AG04450 (cell line): ENCODE data around the gene C14orf132. TPM values are rescaled to one million over a fixed set of nuclear protein-coding genes. Genes with fewer than 3 reads are reported as not detected.
A peak's percentile ranks its signal among the peaks of the same experiment; 100 is the strongest.

ENCODE experiments used
- CTCF ChIA-PET: fragments of 300-600, 350-600 bp; formaldehyde crosslinking; extraction: SDS; loops from one replicate; lab custom pipeline; 2022; ENCODE audit warnings: antibody characterized with exemption, inconsistent platforms; lab: Charles Lee
- POLR2A ChIA-PET: fragments of 350-600 bp; formaldehyde crosslinking; extraction: SDS; loops from one replicate; lab custom pipeline; 2021; ENCODE audit warnings: antibody characterized with exemption, inconsistent platforms; lab: Yijun Ruan, JAX
- DNase-seq: peaks from one replicate; pipeline ENCODE4 v3.0.0-alpha.2; 2011; ENCODE audit warnings: low read depth, low spot score
- H3K27ac ChIP-seq: one replicate; pipeline ENCODE4 v1.5.1; 2012; ENCODE audit warnings: low read depth, low read length, control low read depth
- H3K27me3 ChIP-seq: one replicate; pipeline ENCODE4 v1.6.0; 2012; ENCODE audit warnings: low read length; ENCODE audit not compliant: control insufficient read depth, insufficient read depth
- H3K4me3 ChIP-seq: 2 replicates; pipeline ENCODE4 v1.5.1; 2011; ENCODE audit warnings: mild to moderate bottlenecking, low read depth, low read length, control low read depth
- H3K9me3 ChIP-seq: 2 replicates; pipeline ENCODE4 v1.5.1; 2012; ENCODE audit warnings: low read length; ENCODE audit not compliant: control insufficient read depth, insufficient read depth
- polyA plus RNA-seq: library from polyadenylated mRNA; depleted of rRNA; stranded (reverse); fragments of >200 nt; gene quantifications from 2 replicates; pipeline ENCODE4 v1.2.3, GENCODE V29; 2011
- TF ChIP-seq, protein P1 (sequence below): IDR thresholded peaks from 2 replicates; pipeline ENCODE4 v1.5.1; 2011; ENCODE audit warnings: low read depth, low read length, control low read depth, inconsistent platforms

C14orf132 gene
- polyA plus RNA-seq, 1 experiment = 42.0 TPM

DNA sequence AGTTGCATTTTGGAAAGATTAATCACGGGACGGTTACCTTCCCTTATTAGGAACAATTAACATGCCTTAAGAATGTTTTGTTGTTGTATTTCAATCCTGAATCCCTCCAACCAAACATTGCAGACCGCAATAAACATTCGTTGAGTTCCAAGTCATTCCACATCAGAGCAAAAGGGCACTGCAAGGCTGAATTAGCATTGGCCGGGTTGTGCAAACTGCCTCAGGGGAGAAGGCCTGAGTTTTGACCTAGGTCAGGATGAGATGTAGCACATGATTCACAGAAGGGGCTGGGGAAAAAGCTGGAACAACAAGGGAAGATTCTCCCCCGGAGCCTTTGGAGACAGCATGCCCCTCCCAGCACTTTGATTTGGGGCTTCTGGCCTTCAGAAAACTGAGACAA is 83.3 kb downstream of the C14orf132 start:
- Histone ChIP-seq H3K27me3 (no peaks in the 10 kb centered on the region), H3K4me3 (no peak overlapping the region), H3K9me3 (no peaks in the 10 kb centered on the region), H3K27ac (peak overlapping the region; percentile 95)
- ChIA-PET POLR2A (interaction anchor here (0.6 to 1.6 kb wide), 9 partner anchors 12 to 156 kb away, joined by 3 to 6 read pairs (median 3); partner anchors contain the start of genes BDKRB1 and BDKRB2), CTCF (interaction anchor here (2.3 kb wide), 1 partner anchor 22 kb away, joined by 8 read pairs; no protein-coding TSS in a partner anchor)
- peak; percentile 93 for DNase-seq
- TF ChIP-seq, protein P1, sequence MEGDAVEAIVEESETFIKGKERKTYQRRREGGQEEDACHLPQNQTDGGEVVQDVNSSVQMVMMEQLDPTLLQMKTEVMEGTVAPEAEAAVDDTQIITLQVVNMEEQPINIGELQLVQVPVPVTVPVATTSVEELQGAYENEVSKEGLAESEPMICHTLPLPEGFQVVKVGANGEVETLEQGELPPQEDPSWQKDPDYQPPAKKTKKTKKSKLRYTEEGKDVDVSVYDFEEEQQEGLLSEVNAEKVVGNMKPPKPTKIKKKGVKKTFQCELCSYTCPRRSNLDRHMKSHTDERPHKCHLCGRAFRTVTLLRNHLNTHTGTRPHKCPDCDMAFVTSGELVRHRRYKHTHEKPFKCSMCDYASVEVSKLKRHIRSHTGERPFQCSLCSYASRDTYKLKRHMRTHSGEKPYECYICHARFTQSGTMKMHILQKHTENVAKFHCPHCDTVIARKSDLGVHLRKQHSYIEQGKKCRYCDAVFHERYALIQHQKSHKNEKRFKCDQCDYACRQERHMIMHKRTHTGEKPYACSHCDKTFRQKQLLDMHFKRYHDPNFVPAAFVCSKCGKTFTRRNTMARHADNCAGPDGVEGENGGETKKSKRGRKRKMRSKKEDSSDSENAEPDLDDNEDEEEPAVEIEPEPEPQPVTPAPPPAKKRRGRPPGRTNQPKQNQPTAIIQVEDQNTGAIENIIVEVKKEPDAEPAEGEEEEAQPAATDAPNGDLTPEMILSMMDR = no peak

DNA sequence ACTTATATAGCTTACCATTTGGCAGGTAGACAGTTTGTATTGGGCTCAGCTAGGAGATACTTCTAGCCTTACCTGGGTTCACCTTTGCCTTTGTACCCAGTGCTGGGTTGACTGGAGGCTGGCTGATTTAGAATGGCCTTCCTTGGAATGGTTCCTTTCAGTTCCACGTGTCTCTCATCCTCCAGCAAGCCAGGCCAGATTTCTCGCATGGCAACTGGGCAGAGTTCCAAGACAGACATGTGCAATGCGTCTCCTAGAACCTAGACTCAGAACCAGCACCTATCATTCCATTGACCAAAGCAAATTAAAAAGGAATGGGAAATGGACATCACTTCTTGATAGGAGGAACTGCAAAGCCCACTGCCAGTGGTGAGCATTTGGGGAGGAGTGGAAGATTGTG is 86.4 kb downstream of the C14orf132 start:
- no peak for DNase-seq
- H3K27me3 ChIP-seq = no peaks in the 10 kb centered on the region
- H3K9me3 ChIP-seq = no peaks in the 10 kb centered on the region
- no peak overlapping the region for H3K27ac ChIP-seq
- no peak overlapping the region for H3K4me3 ChIP-seq
- POLR2A ChIA-PET = interaction anchor here (0.6 to 1.5 kb wide), 2 partner anchors 63 to 79 kb away, joined by 3 to 5 read pairs; partner anchors contain the start of gene BDKRB2
- CTCF ChIA-PET = interaction anchor here (1.0 to 1.2 kb wide), 2 partner anchors 25 to 27 kb away, joined by 3 to 4 read pairs; no protein-coding TSS in a partner anchor
- TF ChIP-seq, protein P1 = no peak

DNA sequence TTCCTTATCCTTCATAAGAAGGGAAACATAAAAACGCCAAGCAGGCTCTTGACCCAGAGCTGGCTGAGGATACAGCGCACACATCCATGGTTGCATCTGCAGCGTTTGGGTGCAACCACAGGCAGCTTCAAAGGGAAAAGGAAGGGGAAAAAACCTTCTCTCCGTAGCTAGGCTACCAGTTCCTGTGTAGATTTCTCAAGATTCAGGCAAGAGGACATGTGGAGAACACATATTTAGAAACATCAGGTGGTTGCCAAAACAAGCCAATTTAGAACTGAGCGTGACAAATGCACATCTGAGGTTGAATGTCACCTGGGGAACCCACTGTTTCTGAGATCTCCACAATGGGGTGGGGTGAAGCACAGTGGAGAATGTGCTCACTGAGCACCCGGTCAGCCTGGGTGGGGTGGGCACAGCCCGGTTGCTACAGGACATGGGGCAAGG is 87.2 kb downstream of the C14orf132 start:
- H3K27me3 ChIP-seq = no peaks in the 10 kb centered on the region
- ChIA-PET CTCF (interaction anchor here (1.0 to 1.2 kb wide), 3 partner anchors 12 to 28 kb away, joined by 3 to 4 read pairs (median 3); no protein-coding TSS in a partner anchor), POLR2A (interaction anchor here (0.7 to 1.5 kb wide), 3 partner anchors 11 to 78 kb away, joined by 4 to 6 read pairs (median 5); partner anchors contain the start of gene BDKRB2)
- no peak overlapping the region for H3K27ac ChIP-seq
- DNase-seq = no peak
- TF ChIP-seq, protein P1 = no peak
- no peaks in the 10 kb centered on the region; the same call in 1 of the 2 replicates for H3K9me3 ChIP-seq
- no peak overlapping the region for H3K4me3 ChIP-seq

DNA sequence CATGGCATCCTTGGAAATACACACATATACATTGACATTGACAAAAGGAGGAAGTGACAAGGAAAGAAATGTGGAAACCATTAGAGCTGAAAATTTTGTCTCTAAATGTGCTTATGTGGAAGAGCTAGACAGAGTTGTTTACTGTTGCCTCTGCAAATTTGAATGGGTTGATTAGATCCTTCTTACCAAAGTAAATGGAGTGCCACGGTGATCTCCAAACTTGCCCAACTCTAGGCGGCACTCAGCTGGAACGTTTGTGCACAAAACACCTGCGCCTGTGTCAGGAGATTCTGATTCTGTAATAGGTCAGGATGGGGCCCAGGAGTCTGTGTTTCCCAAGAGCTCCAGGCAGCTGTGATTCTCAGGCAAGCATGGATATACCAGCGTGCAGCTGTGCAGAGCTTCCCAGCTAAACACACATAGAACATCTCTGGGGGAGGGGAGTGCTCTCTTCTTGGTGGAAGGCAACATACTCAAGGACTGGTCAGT is 87.7 kb downstream of the C14orf132 start:
- POLR2A ChIA-PET = interaction anchor here (1.4 kb wide), 1 partner anchor 10 kb away, joined by 6 read pairs; no protein-coding TSS in a partner anchor
- CTCF ChIA-PET = interaction anchor here (1.2 kb wide), 1 partner anchor 12 kb away, joined by 3 read pairs; no protein-coding TSS in a partner anchor
- DNase-seq = no peak
- Histone ChIP-seq H3K27me3 (no peaks in the 10 kb centered on the region), H3K9me3 (no peaks in the 10 kb centered on the region; the same call in 1 of the 2 replicates), H3K4me3 (no peak overlapping the region), H3K27ac (no peak overlapping the region)
- TF ChIP-seq, protein P1 = no peak

DNA sequence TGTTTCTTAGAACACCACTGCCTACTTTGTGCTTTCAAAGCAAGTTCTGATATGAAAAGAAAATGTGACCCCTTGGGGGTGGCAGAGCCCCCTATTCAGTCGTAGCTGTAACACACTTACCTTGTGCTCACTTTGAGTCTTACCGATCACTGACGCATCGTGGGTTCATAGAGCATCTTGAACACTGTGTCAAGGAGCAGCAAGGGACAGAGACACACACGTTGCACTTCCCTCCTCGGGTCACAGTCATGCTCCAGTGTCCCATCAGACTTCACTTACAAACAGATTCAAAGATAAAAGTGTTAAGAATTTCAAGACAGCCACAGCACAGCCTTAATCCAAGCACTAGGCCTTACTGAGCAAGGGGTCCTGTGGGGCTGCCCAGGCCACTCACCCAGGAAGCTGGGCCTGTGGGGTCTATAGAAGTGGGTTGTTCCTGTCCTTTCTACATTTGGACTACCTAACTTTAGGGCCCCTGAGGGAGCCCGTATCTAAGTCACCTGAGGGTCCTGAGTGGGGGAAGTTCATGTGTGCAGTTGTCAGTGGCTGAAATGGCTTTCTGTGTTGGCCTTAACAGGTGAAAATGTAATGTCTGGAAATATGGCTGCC is 90.1 kb downstream of the C14orf132 start:
- TF ChIP-seq, protein P1 = no peak

More for the DNA sequence above, 90.1 kb downstream of the C14orf132 start:
- Histone ChIP-seq H3K4me3 (no peak overlapping the region), H3K9me3 (no peaks in the 10 kb centered on the region; the same call in 1 of the 2 replicates), H3K27me3 (no peaks in the 10 kb centered on the region), H3K27ac (no peak overlapping the region)
- POLR2A ChIA-PET = no interaction called here
- no peak for DNase-seq
- CTCF ChIA-PET = no interaction called here
